ENCODE data around the gene CDCA3.
"Not testable (repeated sequence)": the region's sequence is repeated elsewhere in the genome, so short reads cannot be mapped to it uniquely, and the experiment has no call there.

- TF ChIP-seq CTCF, POLR2A (IDR thresholded peaks at IDR 0.05): not testable (repeated sequence)
These were observed 19.2 kb upstream of the CDCA3 start for GRCh38 chr12:6870304-6870703.

All from esophagus squamous epithelium (tissue), 4 donors.